Left colon (tissue), 2 donors: Measurements from ENCODE around the gene ESPN. TPM values are rescaled to one million over a fixed set of nuclear protein-coding genes. Genes with fewer than 3 reads are reported as not detected.
A peak's percentile ranks its signal among the peaks of the same experiment; 100 is the strongest.
"Not testable (repeated sequence)": the region's sequence is repeated elsewhere in the genome, so short reads cannot be mapped to it uniquely, and the experiment has no call there.

Source experiments
- ATAC-seq: fragments of 200-7000 bp; cut with Tn5 transposase; one replicate; pipeline ENCODE4 v1.9.1; 2020; ENCODE audit warnings: mild to moderate bottlenecking, moderate library complexity
- DNase-seq, 2 donors: peaks; one replicate each; pipeline ENCODE4 v3.0.0-alpha.2; 2020
- intact Hi-C, 2 donors: fragments of 100-400 bp; cut with DNase I in 1 of 2; cut with micrococcal nuclease in 1 of 2; formaldehyde crosslinking; loops; one replicate each; pipeline versions ENCODE4 v1.11.2 to v1.14.0; 2022; cut with DNase I, micrococcal nuclease
- total RNA-seq, 2 donors: library from RNA; stranded (reverse); fragmentation: NEBNext Ultra II Directional; extraction: Animal tissue kit (Norgen Biotek cat#: 25700); gene quantifications; one replicate each; pipeline ENCODE4 v1.2.1, GENCODE V29; 2021
- donor health status: DM: no; HTN: no; CAD: no.
- donor health status: DM: yes; HTN: yes; CAD: no.

The ESPN gene
- total RNA-seq, 2 donors from 2014 or later, result 100 to 152 TPM

DNA sequence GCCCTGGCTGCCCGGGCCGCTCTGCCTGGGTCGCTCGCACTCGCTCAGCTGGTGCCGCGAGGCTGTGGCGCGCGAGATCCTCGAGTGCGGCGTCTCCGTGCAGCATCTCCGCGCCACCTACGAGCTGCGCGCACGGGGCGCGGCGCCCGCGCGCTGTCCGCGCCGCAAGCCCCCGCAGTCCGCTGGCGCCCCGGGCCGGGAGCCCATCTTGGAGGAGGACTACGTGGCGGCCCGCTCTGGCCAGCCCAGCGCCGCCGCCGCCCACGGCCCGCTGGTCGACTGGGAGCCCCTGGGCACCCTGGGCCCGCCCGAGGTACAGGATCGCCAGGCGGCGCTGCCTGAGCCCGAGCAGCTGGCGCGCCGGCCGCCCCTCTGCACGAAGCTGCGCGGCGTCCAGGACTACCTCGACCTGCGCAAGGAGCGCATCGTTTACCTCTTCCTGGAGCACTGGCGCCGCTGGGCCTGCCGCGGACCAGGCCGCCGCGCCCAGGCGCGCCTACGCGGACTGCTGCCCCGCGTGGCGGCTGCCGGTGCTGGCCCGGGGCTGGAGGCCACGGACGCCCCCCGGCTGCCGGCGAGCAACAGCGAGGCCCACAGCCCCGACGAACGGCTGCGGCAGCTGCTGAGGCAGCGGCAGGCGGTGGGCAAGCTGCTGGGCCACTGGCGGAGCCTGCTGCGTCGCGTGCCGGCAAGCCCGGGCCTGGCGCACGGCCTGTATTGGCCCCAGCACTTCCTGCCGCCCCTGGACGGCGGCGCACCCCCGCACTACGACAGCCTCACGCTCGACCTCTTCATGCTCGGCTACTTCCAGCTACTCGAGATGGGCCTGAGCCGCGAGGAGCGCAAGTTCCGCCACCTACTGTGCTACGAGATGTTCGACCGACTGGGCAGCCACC is 30.5 kb downstream of the ESPN start:
- ATAC-seq, result no peak
- no peak for DNase-seq
- intact Hi-C loops, result no loop called here

DNA sequence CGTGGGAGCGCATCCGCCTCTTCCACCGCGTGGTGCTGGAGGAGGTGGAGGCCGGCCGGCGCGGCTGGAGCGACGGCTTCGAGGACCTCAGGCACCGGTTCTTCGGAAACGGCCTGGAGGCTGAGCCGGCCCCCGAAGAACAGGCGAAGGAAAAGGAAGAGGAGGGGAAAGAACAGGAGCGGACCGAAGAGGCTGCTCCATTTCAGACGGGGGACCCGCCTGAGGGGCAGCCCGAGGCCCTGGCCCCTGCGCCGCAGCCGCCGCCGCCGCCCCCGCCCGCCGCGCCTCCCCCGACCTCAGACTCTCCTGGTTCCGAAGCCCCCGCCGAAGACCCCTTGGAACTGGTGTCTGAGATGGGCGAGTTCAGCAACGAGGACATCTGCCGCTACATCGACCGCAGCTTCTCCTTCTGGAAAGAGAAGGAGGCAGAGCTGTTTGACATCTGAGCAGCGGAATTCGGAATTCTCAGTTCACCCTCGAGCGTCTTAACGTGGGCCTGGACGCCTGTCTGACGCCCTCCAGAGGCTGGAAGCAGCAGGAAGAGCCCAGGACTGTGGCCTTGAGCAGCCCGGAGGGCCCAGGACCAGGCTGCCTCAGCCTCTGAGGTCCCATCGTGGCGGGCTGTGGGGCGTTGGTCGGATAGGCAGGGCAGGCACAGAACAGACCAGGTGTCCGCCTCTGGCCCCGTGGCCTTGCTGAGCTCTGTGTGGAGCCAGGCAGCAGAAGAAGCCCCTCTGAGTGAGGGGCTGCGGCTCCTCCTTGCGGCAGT is 31.4 kb downstream of the ESPN start:
- ATAC-seq, intact Hi-C loops, DNase-seq: not testable (repeated sequence)

GRCh38 chr1:6456800-6457466 is 32.4 kb downstream of the ESPN start:
- no peak for ATAC-seq
- intact Hi-C loops, result no loop called here
- no peak for DNase-seq

GRCh38 chr1:6459850-6460265 is 35.3 kb downstream of the ESPN start:
- no peak for ATAC-seq
- intact Hi-C loops, result no loop called here
- no peak for DNase-seq

- DNase-seq (peak in 1 of 2 donors; percentile 27), ATAC-seq (no peak)
- intact Hi-C loops, result no loop called here
These were observed 35.9 kb downstream of the ESPN start for GRCh38 chr1:6460301-6461050.

DNA sequence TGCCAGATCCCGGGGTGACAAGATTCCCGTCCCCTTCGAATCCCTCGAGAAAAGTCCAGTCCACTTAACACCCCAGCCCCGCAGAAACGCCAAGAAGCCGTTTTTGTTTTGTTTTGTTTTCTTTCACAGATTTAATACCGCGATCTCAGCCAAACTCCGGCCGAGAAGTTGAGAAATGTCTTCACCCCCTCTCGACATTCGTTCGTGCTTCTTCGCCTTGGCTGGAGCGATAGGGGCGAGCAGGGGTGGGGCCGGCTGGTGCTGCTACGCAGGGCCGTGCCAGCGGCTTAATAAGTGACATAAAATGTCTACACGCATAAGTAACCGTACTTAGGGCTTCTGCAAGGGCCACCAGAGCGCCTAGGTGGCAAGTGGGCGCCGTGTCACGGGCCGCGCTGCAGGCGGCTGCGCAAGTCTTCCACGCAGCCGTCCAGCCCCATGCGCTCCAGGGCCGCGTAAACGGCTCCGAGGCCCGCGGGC is 36.5 kb downstream of the ESPN start:
- intact Hi-C loops, result no loop called here
- no peak for ATAC-seq
- no peak for DNase-seq

DNA sequence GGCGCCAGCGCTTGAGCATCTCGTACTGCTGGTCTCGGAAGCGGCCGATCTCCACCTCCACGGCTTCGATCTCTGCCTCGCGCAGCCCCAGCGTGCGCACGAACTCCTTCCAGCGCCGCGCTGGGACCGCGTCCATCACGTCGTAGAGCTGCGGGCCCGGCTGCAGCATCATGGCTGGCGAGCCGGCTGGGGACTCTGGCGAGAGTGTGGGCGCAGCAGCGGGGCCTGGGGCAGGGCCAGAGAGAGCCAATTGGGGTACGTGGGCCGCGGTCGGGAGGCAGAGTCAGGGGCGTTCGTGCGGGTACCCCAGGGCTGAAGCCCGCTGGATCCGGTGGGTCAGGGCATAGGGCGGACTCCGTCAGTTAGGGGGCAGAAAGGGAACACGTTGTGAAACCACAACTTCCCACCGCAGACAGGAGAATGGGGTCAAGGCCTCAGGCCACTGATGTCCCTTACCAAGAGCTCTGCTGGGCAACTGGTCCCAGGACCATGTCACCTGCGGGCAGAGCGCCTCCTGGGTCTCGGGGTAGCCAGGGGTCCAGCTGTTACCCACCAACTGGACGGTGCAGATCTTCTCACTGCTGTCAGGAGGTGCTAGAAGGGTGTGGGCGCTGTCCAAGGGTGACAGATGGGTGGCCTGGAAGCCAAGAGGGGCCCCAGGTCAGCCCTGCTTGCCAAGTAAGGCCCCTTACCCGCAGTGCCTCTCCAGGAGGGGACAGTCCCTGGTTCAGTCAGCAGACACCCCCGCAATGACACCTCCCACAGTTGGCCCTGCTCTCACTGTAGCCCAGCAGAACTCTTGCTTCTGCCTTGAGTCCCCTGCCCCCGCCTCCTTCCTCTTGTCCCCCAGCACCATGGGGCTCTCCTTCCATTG is 37.2 kb downstream of the ESPN start:
- ATAC-seq, result no peak
- intact Hi-C loops, result no loop called here
- peak in 1 of 2 donors; percentile 25 for DNase-seq

GRCh38 chr1:6462412-6463119 is 38.0 kb downstream of the ESPN start:
- intact Hi-C loops, result no loop called here
- ATAC-seq, result no peak
- DNase-seq, result no peak

- ATAC-seq (no peak), DNase-seq (no peak)
- intact Hi-C loops, result no loop called here
These were observed 38.5 kb downstream of the ESPN start for GRCh38 chr1:6463120-6463412.

DNA sequence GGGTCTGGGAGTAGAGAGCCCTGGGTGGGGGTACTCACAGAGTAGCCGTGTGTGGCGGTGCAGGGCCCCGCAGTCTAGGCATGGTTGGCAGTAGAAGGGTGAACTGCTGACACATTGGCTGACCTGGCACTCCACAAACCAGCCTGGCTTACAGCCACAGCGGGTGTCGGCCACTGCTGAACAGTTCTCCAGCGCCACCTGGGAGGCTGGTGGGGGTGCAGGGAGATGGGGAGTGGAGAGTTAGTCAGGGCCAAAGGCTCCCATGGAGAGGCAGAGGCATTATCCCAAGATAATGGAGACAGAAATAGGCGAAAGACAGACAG is 39.9 kb downstream of the ESPN start:
- peak in 1 of 2 donors; percentile 82 for DNase-seq
- intact Hi-C loops, result no loop called here
- ATAC-seq, result peak; percentile 69

- intact Hi-C loops, result no loop called here
- no peak for ATAC-seq
These were observed 40.3 kb downstream of the ESPN start for GRCh38 chr1:6464915-6465314.

GRCh38 chr1:6465461-6466005 is 41.0 kb downstream of the ESPN start:
- DNase-seq (peak in 1 of 2 donors; percentile 26), ATAC-seq (peak; percentile 10)
- intact Hi-C loops, result no loop called here

More at GRCh38 chr1:6464915-6465314, 40.3 kb downstream of the ESPN start:
- DNase-seq, result peak in 1 of 2 donors; percentile 28

DNA sequence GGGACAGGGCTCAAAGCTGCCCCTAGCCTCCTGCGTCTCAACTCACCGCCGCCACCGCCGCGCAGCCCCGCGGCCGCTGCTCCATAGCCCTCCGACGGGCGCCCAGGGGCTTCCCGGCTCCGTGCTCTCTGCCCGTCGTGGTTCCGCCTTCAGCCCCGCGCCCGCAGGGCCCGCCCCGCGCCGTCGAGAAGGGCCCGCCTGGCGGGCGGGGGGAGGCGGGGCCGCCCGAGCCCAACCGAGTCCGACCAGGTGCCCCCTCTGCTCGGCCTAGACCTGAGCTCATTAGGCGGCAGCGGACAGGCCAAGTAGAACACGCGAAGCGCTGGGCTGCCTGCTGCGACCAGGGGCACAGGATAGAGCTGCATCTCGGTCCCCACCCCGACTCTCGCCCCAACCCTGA is 41.4 kb downstream of the ESPN start, which contains the start of gene TNFRSF25:
Gene TNFRSF25, minus strand, starts transcription at position 151 of the 400 bp plus-strand sequence. Its CDS starts 66 bp downstream, at position 85.
- peak; percentile 24 for ATAC-seq
- DNase-seq, result peak in 1 of 2 donors; percentile 35
- intact Hi-C loops, result no loop called here

GRCh38 chr1:6466751-6467150 is 42.2 kb downstream of the ESPN start:
- intact Hi-C loops, result no loop called here
- no peak for ATAC-seq
- DNase-seq, result no peak

DNA sequence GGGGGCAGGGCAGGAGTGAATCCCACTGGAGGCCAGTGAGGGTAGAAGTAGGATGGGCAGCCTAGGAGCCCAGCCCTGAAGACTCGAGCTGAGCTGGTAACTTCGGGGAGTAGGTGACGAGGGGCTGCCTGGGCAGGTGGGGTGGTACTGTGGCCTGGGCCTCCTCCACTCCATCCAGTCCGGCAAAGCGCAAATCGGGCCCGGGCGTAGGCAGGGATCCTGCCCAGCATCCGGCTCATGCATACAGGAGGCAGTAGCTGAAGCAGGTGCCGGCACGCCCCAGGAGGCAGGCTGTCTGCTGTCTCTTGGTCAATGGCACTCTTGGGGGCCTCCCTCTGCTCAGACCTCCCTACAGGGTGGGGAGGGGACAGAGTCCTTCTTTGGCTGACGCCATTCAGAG is 42.6 kb downstream of the ESPN start:
- intact Hi-C loops, result no loop called here
- ATAC-seq (no peak), DNase-seq (peak in 1 of 2 donors; percentile 27)

DNA sequence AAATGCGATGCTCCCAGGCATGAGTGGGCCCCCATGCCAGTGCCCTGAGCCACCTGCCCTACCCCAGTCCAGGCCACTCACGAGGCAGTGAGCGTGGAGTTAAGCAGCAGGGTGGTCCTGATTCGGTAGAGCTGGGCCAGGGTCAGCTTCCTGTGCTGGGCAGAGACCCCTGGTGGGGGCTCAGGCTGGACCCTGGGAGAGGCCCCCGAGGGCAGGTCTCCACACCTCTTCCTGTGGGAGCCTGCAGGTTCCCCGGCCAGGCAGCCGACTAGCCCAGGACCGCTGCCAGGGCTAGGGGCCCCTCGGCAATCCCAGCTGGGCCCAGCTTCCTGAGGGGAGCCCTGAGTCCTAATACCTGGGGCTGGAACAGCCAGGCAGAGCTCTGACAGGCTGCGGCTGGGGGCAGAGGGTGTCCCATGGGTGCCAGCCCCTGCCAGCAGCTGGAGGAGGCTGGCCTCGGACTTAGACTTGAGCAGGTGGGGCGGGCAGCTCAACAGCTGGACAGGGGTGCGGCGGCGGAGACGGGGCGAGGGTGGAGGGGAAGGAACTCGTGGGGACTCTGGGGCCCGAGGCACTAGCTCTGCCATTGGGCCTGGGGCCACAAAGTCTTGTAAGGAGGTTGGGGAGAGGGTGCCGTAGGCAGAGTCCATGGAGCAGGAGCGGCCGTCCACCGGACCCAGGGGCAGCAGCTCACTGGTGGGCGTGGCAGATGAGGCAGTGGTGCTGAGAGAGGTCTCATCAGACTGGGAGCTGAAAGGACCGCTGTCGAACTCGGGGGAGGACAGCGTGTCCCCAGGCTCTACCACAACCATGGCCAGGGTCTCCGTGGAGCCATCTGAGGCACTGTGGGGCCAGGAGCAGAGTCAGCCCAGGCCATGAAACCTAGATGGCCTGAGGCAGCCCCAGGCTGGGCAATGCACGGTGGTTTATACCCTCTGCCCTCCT is 43.4 kb downstream of the ESPN start:
- intact Hi-C loops, result no loop called here
- no peak for DNase-seq
- ATAC-seq, result no peak
